ENCODE data around the gene BSPH1. TPM values are rescaled to one million over a fixed set of nuclear protein-coding genes. Genes with fewer than 3 reads are reported as not detected.

BSPH1 gene
- total RNA-seq, 4 donors from 2014 or later, result not detected

- TF ChIP-seq POLR2A (IDR thresholded peaks at IDR 0.05) (no peak), CTCF (IDR thresholded peaks at IDR 0.05) (no peak)
- no peak overlapping the region for H3K4me3 ChIP-seq
These were observed 31.5 kb upstream of the BSPH1 start for GRCh38 chr19:48023518-48023917.

GRCh38 chr19:48023011-48023410 is 31.0 kb upstream of the BSPH1 start:
- no peak overlapping the region for H3K4me3 ChIP-seq
- DNase-seq, result no peak
- H3K4me1 ChIP-seq, result no peaks in the 10 kb centered on the region
- no peaks in the 10 kb centered on the region for H3K27me3 ChIP-seq
- H3K36me3 ChIP-seq, result no peaks in the 10 kb centered on the region
- H3K27ac ChIP-seq, result no peak overlapping the region
- TF ChIP-seq POLR2A (IDR thresholded peaks at IDR 0.05), result no peak
- no peak for TF ChIP-seq CTCF (IDR thresholded peaks at IDR 0.05)
- peaks cover 0 to 3% (median 0%) of the 10 kb centered on the region in 4 donors for H3K9me3 ChIP-seq

More at GRCh38 chr19:48023518-48023917, 31.5 kb upstream of the BSPH1 start:
- Histone ChIP-seq H3K4me1 (no peaks in the 10 kb centered on the region), H3K27ac (no peak overlapping the region), H3K27me3 (no peaks in the 10 kb centered on the region), H3K36me3 (no peaks in the 10 kb centered on the region), H3K9me3 (peaks cover 0 to 3% (median 0%) of the 10 kb centered on the region in 4 donors)
- DNase-seq, result no peak

GRCh38 chr19:48020686-48021085 is 28.7 kb upstream of the BSPH1 start:
- Histone ChIP-seq H3K27ac (no peak overlapping the region), H3K27me3 (no peaks in the 10 kb centered on the region), H3K4me3 (no peak overlapping the region), H3K36me3 (no peaks in the 10 kb centered on the region), H3K4me1 (no peaks in the 10 kb centered on the region), H3K9me3 (peaks cover 0 to 3% (median 0%) of the 10 kb centered on the region in 4 donors)
- no peak for DNase-seq
- TF ChIP-seq CTCF (IDR thresholded peaks at IDR 0.05), result no peak
- TF ChIP-seq POLR2A (IDR thresholded peaks at IDR 0.05), result no peak

DNA sequence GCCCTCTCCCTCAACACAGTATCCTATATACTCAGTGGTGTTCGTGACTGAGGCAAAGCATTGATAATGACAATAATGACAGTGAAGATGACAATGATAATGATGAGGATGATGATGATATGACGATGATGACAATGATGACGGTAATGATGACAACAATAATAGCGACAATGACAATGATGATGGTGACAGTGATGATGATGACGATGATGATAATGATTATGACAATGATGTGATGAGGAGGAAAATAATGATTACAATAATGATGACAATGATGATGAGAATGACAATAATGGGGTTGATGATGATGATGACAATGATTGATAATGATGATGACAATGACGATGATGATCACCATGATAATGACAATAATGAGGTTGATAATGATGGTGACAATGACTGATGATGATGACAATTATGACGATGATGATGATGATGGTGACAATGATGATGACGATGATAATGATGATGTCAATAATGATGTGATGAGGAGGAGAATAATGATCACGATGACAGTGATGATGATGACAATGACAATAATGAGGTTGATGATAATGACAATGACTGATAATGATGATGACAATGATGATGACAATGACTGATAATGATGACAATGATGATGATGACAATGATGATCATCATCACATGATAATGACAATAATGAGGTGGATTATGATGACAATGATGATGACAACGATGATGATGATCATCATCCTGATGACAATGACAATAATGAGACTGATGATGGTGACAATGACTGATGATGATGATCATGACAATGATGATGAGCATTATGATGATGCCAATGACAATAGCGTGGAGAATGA is 19.2 kb upstream of the BSPH1 start:
- H3K9me3 ChIP-seq, result no peaks in the 10 kb centered on the region
- DNase-seq, result no peak
- no peaks in the 10 kb centered on the region for H3K4me1 ChIP-seq
- TF ChIP-seq CTCF (IDR thresholded peaks at IDR 0.05), result no peak
- TF ChIP-seq POLR2A (IDR thresholded peaks at IDR 0.05), result no peak
- H3K36me3 ChIP-seq, result no peaks in the 10 kb centered on the region
- H3K27me3 ChIP-seq, result no peaks in the 10 kb centered on the region
- H3K27ac ChIP-seq, result no peak overlapping the region
- no peak overlapping the region for H3K4me3 ChIP-seq

- Histone ChIP-seq H3K4me3 (no peak overlapping the region), H3K4me1 (no peaks in the 10 kb centered on the region), H3K36me3 (no peaks in the 10 kb centered on the region), H3K27ac (no peak overlapping the region), H3K9me3 (no peaks in the 10 kb centered on the region), H3K27me3 (no peaks in the 10 kb centered on the region)
- TF ChIP-seq CTCF (IDR thresholded peaks at IDR 0.05), result no peak
- no peak for TF ChIP-seq POLR2A (IDR thresholded peaks at IDR 0.05)
- DNase-seq, result no peak
These were observed 14.8 kb upstream of the BSPH1 start for GRCh38 chr19:48006762-48007161.

Data from Peyer's patch (tissue), 4 donors.